Loucy (cell line): Measurements from ENCODE around the gene ZDHHC11.
"Not testable (repeated sequence)": the region's sequence is repeated elsewhere in the genome, so short reads cannot be mapped to it uniquely, and the experiment has no call there.

ENCODE experiments used
- H2AFZ ChIP-seq: fragments of 200-600 bp; sonication (generic); 2 replicates; pipeline ENCODE4 v1.6.0; 2016; ENCODE audit warnings: antibody characterized with exemption, mild to moderate bottlenecking, low read length, moderate library complexity
- H3F3A ChIP-seq: fragments of 200-600 bp; 2 replicates; pipeline ENCODE4 v1.6.0; 2016; ENCODE audit warnings: antibody characterized with exemption, low read depth, mild to moderate bottlenecking
- H3K27me3 ChIP-seq: fragments of 200-600 bp; sonication (generic); 2 replicates; pipeline ENCODE4 v1.6.1; 2014; ENCODE audit warnings: low read length, mild to moderate bottlenecking; ENCODE audit not compliant: insufficient read depth, poor library complexity, severe bottlenecking
- H3K36me3 ChIP-seq: fragments of 200-600 bp; sonication (generic); 2 replicates; pipeline ENCODE4 v1.6.1; 2016; ENCODE audit warnings: low read length; ENCODE audit not compliant: insufficient read depth
- H3K4me1 ChIP-seq: fragments of 200-600 bp; sonication (generic); 2 replicates; pipeline ENCODE4 v1.5.1; 2014; ENCODE audit warnings: low read length, mild to moderate bottlenecking; ENCODE audit not compliant: insufficient read depth, poor library complexity, severe bottlenecking
- H3K4me2 ChIP-seq: fragments of 200-600 bp; sonication (generic); 2 replicates; pipeline ENCODE4 v1.6.0; 2014; ENCODE audit warnings: antibody characterized with exemption, low read length, low read depth, mild to moderate bottlenecking; ENCODE audit not compliant: poor library complexity, severe bottlenecking
- H3K4me3 ChIP-seq: fragments of 200-600 bp; sonication (generic); 2 replicates; pipeline ENCODE4 v1.5.1; 2014; ENCODE audit warnings: low read length, mild to moderate bottlenecking, mixed read lengths; ENCODE audit not compliant: poor library complexity, severe bottlenecking
- H3K79me2 ChIP-seq: fragments of 200-600 bp; sonication (generic); 2 replicates; pipeline ENCODE4 v1.6.1; 2014; ENCODE audit warnings: low read length; ENCODE audit not compliant: insufficient read depth
- H3K9ac ChIP-seq: fragments of 200-600 bp; sonication (generic); 2 replicates; pipeline ENCODE4 v1.6.0; 2014; ENCODE audit warnings: mild to moderate bottlenecking, low read depth, low read length, moderate library complexity; ENCODE audit not compliant: poor library complexity, severe bottlenecking
- H3K9me2 ChIP-seq: fragments of 200-600 bp; sonication (generic); replicated peaks from 2 replicates; pipeline ENCODE4 v1.6.1; 2016; ENCODE audit warnings: low read depth, low read length, mixed read lengths
- H3K9me3 ChIP-seq: fragments of 200-600 bp; sonication (generic); 2 replicates; pipeline ENCODE4 v1.6.1; 2014; ENCODE audit warnings: mild to moderate bottlenecking, antibody characterized with exemption, low read length, low read depth; ENCODE audit not compliant: insufficient read depth
- H4K20me1 ChIP-seq: fragments of 200-600 bp; sonication (generic); 2 replicates; pipeline ENCODE4 v1.6.0; 2014; ENCODE audit warnings: antibody characterized with exemption, low read length, mild to moderate bottlenecking; ENCODE audit not compliant: insufficient read depth, poor library complexity, severe bottlenecking

ZDHHC11 gene

GRCh38 chr5:787857-788233 is 62.9 kb downstream of the ZDHHC11 start:
- not testable (repeated sequence) for H3K36me3 ChIP-seq, H4K20me1 ChIP-seq, H2AFZ ChIP-seq, H3K4me1 ChIP-seq, H3K79me2 ChIP-seq, H3K9me3 ChIP-seq, H3K9ac ChIP-seq, H3F3A ChIP-seq, H3K27me3 ChIP-seq, H3K4me3 ChIP-seq, H3K4me2 ChIP-seq, H3K9me2 ChIP-seq

- H4K20me1 ChIP-seq, H3K9ac ChIP-seq, H2AFZ ChIP-seq, H3K4me2 ChIP-seq, H3K79me2 ChIP-seq, H3K4me3 ChIP-seq, H3F3A ChIP-seq, H3K9me3 ChIP-seq, H3K4me1 ChIP-seq, H3K27me3 ChIP-seq, H3K9me2 ChIP-seq, H3K36me3 ChIP-seq: not testable (repeated sequence)
Observed at GRCh38 chr5:787224-787856, 63.4 kb downstream of the ZDHHC11 start.

GRCh38 chr5:785181-785705 is 65.5 kb downstream of the ZDHHC11 start:
- H3F3A ChIP-seq, H4K20me1 ChIP-seq, H3K27me3 ChIP-seq, H3K4me1 ChIP-seq, H2AFZ ChIP-seq, H3K9ac ChIP-seq, H3K9me3 ChIP-seq, H3K79me2 ChIP-seq, H3K36me3 ChIP-seq, H3K9me2 ChIP-seq, H3K4me2 ChIP-seq: not testable (repeated sequence)
- peak overlapping the region; percentile 62 for H3K4me3 ChIP-seq

- H4K20me1 ChIP-seq, H3K9ac ChIP-seq, H3K79me2 ChIP-seq, H3K4me1 ChIP-seq, H3K9me2 ChIP-seq, H3K27me3 ChIP-seq, H3K36me3 ChIP-seq, H3F3A ChIP-seq, H3K9me3 ChIP-seq: not testable (repeated sequence)
- peak within 1 kb of the TSS; percentile 79 for H3K4me2 ChIP-seq
- H3K4me3 ChIP-seq: peak within 1 kb of the TSS; percentile 62
- H2AFZ ChIP-seq: peak within 1 kb of the TSS; percentile 23; the same call in 1 of the 2 replicates
Observed at GRCh38 chr5:784428-785177, 66.2 kb downstream of the ZDHHC11 start, which contains the start of gene ZDHHC11B. Gene ZDHHC11B, minus strand, starts transcription at chr5:784729. Its CDS starts 17,810 bp downstream, at chr5:766919.

GRCh38 chr5:783881-784427 is 66.8 kb downstream of the ZDHHC11 start:
- not testable (repeated sequence) for H3K9ac ChIP-seq, H4K20me1 ChIP-seq, H3K9me3 ChIP-seq, H3K36me3 ChIP-seq, H3K27me3 ChIP-seq, H3K79me2 ChIP-seq, H3K9me2 ChIP-seq, H3F3A ChIP-seq, H3K4me1 ChIP-seq
- Histone ChIP-seq H3K4me3 (peak overlapping the region; percentile 62), H3K4me2 (peak overlapping the region; percentile 79), H2AFZ (peak overlapping the region; percentile 23; the same call in 1 of the 2 replicates)

GRCh38 chr5:783049-783802 is 67.6 kb downstream of the ZDHHC11 start:
- H3K9ac ChIP-seq, H3F3A ChIP-seq, H2AFZ ChIP-seq, H3K27me3 ChIP-seq, H3K4me3 ChIP-seq, H3K36me3 ChIP-seq, H3K79me2 ChIP-seq, H3K9me3 ChIP-seq, H3K9me2 ChIP-seq, H4K20me1 ChIP-seq, H3K4me1 ChIP-seq: not testable (repeated sequence)
- peak overlapping the region; percentile 79 for H3K4me2 ChIP-seq

- H3K79me2 ChIP-seq, H3K9ac ChIP-seq, H3K36me3 ChIP-seq, H4K20me1 ChIP-seq, H3K27me3 ChIP-seq, H3K4me3 ChIP-seq, H3K9me3 ChIP-seq, H2AFZ ChIP-seq, H3F3A ChIP-seq, H3K9me2 ChIP-seq, H3K4me1 ChIP-seq, H3K4me2 ChIP-seq: not testable (repeated sequence)
Observed at GRCh38 chr5:782356-782755, 68.4 kb downstream of the ZDHHC11 start.
